GM12878 (cell line): ENCODE results near the gene MOV10L1. TPM values are rescaled to one million over a fixed set of nuclear protein-coding genes. Genes with fewer than 3 reads are reported as not detected.

Source experiments
- ATAC-seq: fragments of 200-7000 bp; cut with Tn5 transposase; 3 replicates; pipeline ENCODE4 v1.9.1; 2020; ENCODE audit warnings: mild to moderate bottlenecking, moderate library complexity
- BruUV-seq: library from RNA; stranded (reverse); fragments of 400-500 nt; replicated peaks from 2 replicates; lab custom pipeline; 2021; lab: Mats Ljungman, UMichigan
- CTCF ChIA-PET: fragments of 300-600 bp; sonication (Branson Sonifier 250); formaldehyde crosslinking; extraction: SDS; loops from one replicate; lab custom pipeline; 2021; ENCODE audit warnings: inconsistent platforms; lab: Yijun Ruan, JAX
- POLR2A ChIA-PET: fragments of 350-600 bp; formaldehyde crosslinking; extraction: SDS; loops from one replicate; lab custom pipeline; 2021; ENCODE audit warnings: inconsistent platforms; lab: Charles Lee
- RAD21 ChIA-PET: fragments of 300-600 bp; sonication (Branson Sonifier 250); formaldehyde crosslinking; loops from one replicate; lab custom pipeline; 2023; ENCODE audit warnings: antibody characterized with exemption; ENCODE audit not compliant: unreplicated experiment; lab: Charles Lee
- SMC1A ChIA-PET: fragments of 300-600 bp; sonication (Branson Sonifier 250); formaldehyde crosslinking; loops from one replicate; lab custom pipeline; 2023; ENCODE audit not compliant: unreplicated experiment, uncharacterized antibody; lab: Charles Lee
- DNase-seq: peaks from one replicate; pipeline ENCODE4 v3.0.0-alpha.2; 2011; ENCODE audit warnings: low read depth, low spot score
- FAIRE-seq: peaks from 3 replicates; lab custom pipeline; 2011; peaks lifted over from hg19 to GRCh38; lab: Jason Lieb, UNC
- H2AFZ ChIP-seq: 2 replicates; pipeline ENCODE4 v1.6.0; 2011; ENCODE audit warnings: low read depth, low read length, control low read depth; ENCODE audit not compliant: control insufficient read depth
- H3K27ac ChIP-seq: 2 replicates; pipeline ENCODE4 v1.5.1; 2011; ENCODE audit warnings: control low read depth; ENCODE audit not compliant: control insufficient read depth, insufficient read depth
- H3K27me3 ChIP-seq, 2 experiments: replicated peaks in 1 of 2; 2 replicates each; pipeline versions ENCODE4 v1.6.0 to v1.6.1; 2011; ENCODE audit warnings: low read length in 1 of 2; ENCODE audit not compliant: control insufficient read depth in 2 of 2, insufficient read depth in 2 of 2
- H3K36me3 ChIP-seq, 2 experiments: 2 replicates each; pipeline ENCODE4 v1.5.1; 2011; ENCODE audit warnings: low read length in 1 of 2; ENCODE audit not compliant: control insufficient read depth in 2 of 2, insufficient read depth in 2 of 2
- H3K4me1 ChIP-seq: 2 replicates; pipeline ENCODE4 v1.6.1; 2011; ENCODE audit warnings: mild to moderate bottlenecking, low read length, moderate library complexity, mixed read lengths; ENCODE audit not compliant: control insufficient read depth, insufficient read depth
- H3K4me2 ChIP-seq: 2 replicates; pipeline ENCODE4 v1.6.0; 2011; ENCODE audit warnings: control low read depth; ENCODE audit not compliant: control insufficient read depth, insufficient read depth
- H3K4me3 ChIP-seq: fragments of 200-600 bp; sonication (generic); 2 replicates; pipeline ENCODE4 v1.5.1; 2016
- H3K79me2 ChIP-seq: 2 replicates; pipeline ENCODE4 v1.6.0; 2011; ENCODE audit warnings: low read length; ENCODE audit not compliant: control insufficient read depth, insufficient read depth
- H3K9ac ChIP-seq: 2 replicates; pipeline ENCODE4 v1.8.0; 2011; ENCODE audit warnings: low read length, control low read depth, mixed read lengths; ENCODE audit not compliant: control insufficient read depth, insufficient read depth
- H3K9me3 ChIP-seq: replicated peaks from 3 replicates; pipeline ENCODE4 v1.5.1; 2011; ENCODE audit warnings: mild to moderate bottlenecking, low read length; ENCODE audit not compliant: control insufficient read depth, insufficient read depth
- H4K20me1 ChIP-seq: 2 replicates; pipeline ENCODE4 v1.6.0; 2011; ENCODE audit not compliant: control insufficient read depth, insufficient read depth
- EGR1 ChIP-seq, 2 experiments: IDR thresholded peaks; 1 replicate in 1 of 2; 2 replicates in 1 of 2; pipeline ENCODE4 v1.6.1; 2011 to 2012; ENCODE audit warnings: low read depth in 2 of 2, low read length in 2 of 2, borderline replicate concordance in 1 of 2, mild to moderate bottlenecking in 1 of 2, moderate library complexity in 1 of 2
- EZH2 ChIP-seq: IDR thresholded peaks from 2 replicates; pipeline ENCODE4 v1.6.1; 2012; ENCODE audit warnings: low read depth, mild to moderate bottlenecking, control low read depth, inconsistent platforms, low read length, borderline replicate concordance; ENCODE audit not compliant: control insufficient read depth
- HDAC6 ChIP-seq: fragments of 200-600 bp; sonication (generic); IDR thresholded peaks from one replicate; pipeline ENCODE4 v1.8.0; 2017; ENCODE audit warnings: antibody characterized with exemption; ENCODE audit not compliant: unreplicated experiment
- IKZF2 ChIP-seq, 2 experiments: fragments of 450-650 bp; IDR thresholded peaks; 2 replicates each; pipeline ENCODE4 v1.6.1; 2017; ENCODE audit warnings: mild to moderate bottlenecking in 2 of 2, moderate library complexity in 2 of 2
- KLF5 ChIP-seq: fragments of 450-650 bp; IDR thresholded peaks from 2 replicates; pipeline ENCODE4 v1.6.1; 2014; ENCODE audit warnings: mild to moderate bottlenecking; ENCODE audit not compliant: partially characterized antibody
- MTA2 ChIP-seq: fragments of 450-650 bp; IDR thresholded peaks from 2 replicates; pipeline ENCODE4 v1.6.1; 2016; ENCODE audit warnings: low read depth, mild to moderate bottlenecking, moderate library complexity
- MTA3 ChIP-seq: IDR thresholded peaks from 2 replicates; pipeline ENCODE4 v1.6.1; 2012; ENCODE audit warnings: low read length, inconsistent platforms, borderline replicate concordance
- MXI1 ChIP-seq: fragments of 150-350 bp; IDR thresholded peaks from 2 replicates; pipeline ENCODE4 v1.6.1; 2011; ENCODE audit warnings: low read depth, mild to moderate bottlenecking, inconsistent platforms, low read length, improper control_type of control experiment
- NFXL1 ChIP-seq: fragments of 450-650 bp; IDR thresholded peaks from 2 replicates; pipeline ENCODE4 v1.6.1; 2017; ENCODE audit warnings: antibody characterized with exemption, mild to moderate bottlenecking, borderline replicate concordance
- NR2C2 ChIP-seq: IDR thresholded peaks from 2 replicates; pipeline ENCODE4 v1.6.1; 2011; ENCODE audit warnings: borderline replicate concordance, low read depth; ENCODE audit not compliant: control insufficient read depth, insufficient read length
- PML ChIP-seq: IDR thresholded peaks from 2 replicates; pipeline ENCODE4 v1.6.1; 2012; ENCODE audit warnings: low read length, inconsistent platforms
- YBX1 ChIP-seq: fragments of 450-650 bp; IDR thresholded peaks from 2 replicates; pipeline ENCODE4 v1.6.1; 2016; ENCODE audit warnings: antibody characterized with exemption
- WGBS: methylation state at CpG from one replicate; pipeline ENCODE4 v1.1.6; 2016; ENCODE audit warnings: low lambda C conversion rate; ENCODE audit not compliant: insufficient replicate concordance, insufficient coverage; ENCODE audit errors: missing lambda C conversion rate; 5-methylcytosine and 5-hydroxymethylcytosine counted together
- in situ Hi-C: fragments of 300-500 bp; cut with MboI; formaldehyde crosslinking; loops from 9 replicates; pipeline ENCODE4 v1.14.3; 2018; ENCODE audit warnings: mixed read lengths
- intact Hi-C: fragments of 100-400 bp; cut with micrococcal nuclease; formaldehyde crosslinking; loops from one replicate; pipeline ENCODE4 v1.14.2; 2022; ENCODE audit not compliant: unreplicated experiment
- polyA plus RNA-seq, 11 experiments: library from polyadenylated mRNA; depleted of rRNA in 4 of 11; unstranded in 6 of 11; stranded (reverse) in 5 of 11; fragments of >200 nt; fragmentation: Nextera tagmentation in 4 of 11; fragmentation: Illumina TruSeq in 1 of 11; extraction: Ambion mirVana in 4 of 11; extraction: Trizol in 1 of 11; gene quantifications; 1 replicate in 1 of 11; 2 replicates in 10 of 11; pipeline versions ENCODE4 v1.2.1 to v1.2.3, GENCODE V29; 2011 to 2016; ENCODE audit warnings: inconsistent platforms in 2 of 11, missing spikeins in 2 of 11, low read depth in 1 of 11
- total RNA-seq, 4 experiments: library from RNA; depleted of rRNA in 3 of 4; stranded (reverse); fragments of >200 nt in 3 of 4; fragmentation: Illumina TruSeq in 1 of 4; extraction: Trizol in 1 of 4; gene quantifications; 2 replicates each; pipeline versions ENCODE4 v1.2.1 to v1.2.3, GENCODE V29; 2013 to 2021
- TF ChIP-seq, protein P1 (sequence below): IDR thresholded peaks from 2 replicates; pipeline ENCODE4 v1.6.1; 2011; ENCODE audit warnings: low read depth, low read length, improper control_type of control experiment, borderline replicate concordance
- TF ChIP-seq, protein P2 (sequence below), 3 experiments: IDR thresholded peaks in 2 of 3; conservative IDR thresholded peaks in 1 of 3; 2 replicates each; pipeline ENCODE4 v1.5.1; 2011; ENCODE audit warnings: low read depth in 3 of 3, low read length in 3 of 3, mild to moderate bottlenecking in 3 of 3, control low read depth in 2 of 3, moderate library complexity in 2 of 3, inconsistent platforms in 1 of 3, mixed read lengths in 1 of 3; ENCODE audit not compliant: control insufficient read depth in 2 of 3, insufficient read depth in 1 of 3; ENCODE audit errors: extremely low read depth in 1 of 3

Gene MOV10L1
- total and polyA plus RNA-seq, 10 of the 15 experiments (the other 5 are each of a cell fraction or from before 2014, with no cell fraction given) = 0.22 TPM; not detected in 9

DNA sequence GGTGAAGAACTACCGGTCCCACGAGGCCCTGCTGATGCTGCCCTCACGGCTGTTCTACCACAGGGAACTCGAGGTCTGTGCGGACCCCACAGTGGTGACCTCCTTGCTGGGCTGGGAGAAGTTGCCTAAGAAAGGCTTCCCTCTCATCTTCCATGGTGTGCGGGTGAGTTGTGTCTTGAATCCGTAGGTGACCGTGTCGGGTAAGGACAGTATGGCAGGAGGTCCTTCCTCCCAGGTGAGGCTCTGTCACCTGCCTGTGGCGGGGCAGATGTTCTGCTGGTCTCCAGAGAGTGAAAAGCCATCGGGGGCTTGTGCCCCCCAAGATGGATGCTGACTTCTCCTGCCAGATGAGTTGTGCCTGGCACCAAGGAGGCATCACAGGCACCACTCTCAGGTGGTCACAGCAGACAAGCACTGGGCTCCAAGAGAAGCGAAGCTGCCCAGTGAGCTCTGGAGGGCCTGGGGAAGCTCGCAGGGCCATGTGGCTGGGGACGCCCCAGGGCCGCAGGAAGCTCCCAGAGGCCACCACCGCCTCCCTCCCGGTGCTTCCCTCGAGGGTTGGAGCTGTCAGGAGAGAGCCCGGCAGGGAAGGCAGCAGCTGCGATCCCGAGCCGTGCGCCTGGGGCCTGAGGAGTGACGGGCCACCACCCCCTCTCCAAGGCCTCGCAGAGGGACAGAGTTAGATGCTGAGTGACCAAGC lies 63.4 kb downstream of the MOV10L1 start:
- in situ Hi-C loops = no loop called here
- TF ChIP-seq EZH2 = no peak
- no peak for TF ChIP-seq NR2C2
- TF ChIP-seq, all 136 proteins: peak for 0
- H3K9ac ChIP-seq = no peak overlapping the region
- no peak overlapping the region for H3K4me3 ChIP-seq
- RAD21 ChIA-PET = no interaction called here
- no peak overlapping the region for H2AFZ ChIP-seq
- no peak for FAIRE-seq
- H3K36me3 ChIP-seq = no peaks in the 10 kb centered on the region
- no peak overlapping the region for H3K27ac ChIP-seq
- intact Hi-C loops = no loop called here
- H4K20me1 ChIP-seq = no peaks in the 10 kb centered on the region
- no peak overlapping the region for H3K4me2 ChIP-seq
- CTCF ChIA-PET = interaction anchor here (1.2 kb wide), 1 partner anchor 88 kb away, joined by 3 read pairs; no protein-coding TSS in a partner anchor
- no peaks in the 10 kb centered on the region for H3K9me3 ChIP-seq
- BruUV-seq = no TSS peak
- 52% methylated on average over 25 of the region's 25 CpGs for WGBS
- POLR2A ChIA-PET = no interaction called here
- SMC1A ChIA-PET = interaction anchor here (0.6 kb wide), 1 partner anchor 229 kb away, joined by 3 read pairs; no protein-coding TSS in a partner anchor
- no peak for ATAC-seq
- H3K27me3 ChIP-seq = no peaks in the 10 kb centered on the region; a peak in 1 of 4 replicates
- no peak for DNase-seq
- H3K79me2 ChIP-seq = no peaks in the 10 kb centered on the region
- no peaks in the 10 kb centered on the region for H3K4me1 ChIP-seq

DNA sequence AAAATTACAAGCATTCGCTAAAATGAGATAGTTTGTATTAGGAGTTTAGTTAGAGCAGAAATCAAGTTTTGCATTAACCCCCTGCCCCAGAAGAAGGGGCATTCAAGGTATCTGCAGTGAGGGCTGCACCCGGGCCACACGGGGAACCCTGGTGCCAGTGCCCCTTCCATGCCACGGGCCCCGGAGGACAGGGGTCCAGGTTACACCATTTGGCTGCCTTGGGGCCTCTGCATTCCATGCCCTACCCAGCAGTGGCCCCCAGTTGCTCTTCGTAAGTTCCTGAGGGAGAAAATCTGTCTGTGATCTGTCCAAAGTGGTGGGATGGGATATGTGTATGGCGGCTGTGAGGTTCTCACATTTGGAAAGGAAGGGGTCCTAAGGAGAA lies 63.9 kb downstream of the MOV10L1 start:
- ChIA-PET RAD21 (interaction anchor here (1.2 kb wide), 1 partner anchor 79 kb away, joined by 3 read pairs; no protein-coding TSS in a partner anchor), SMC1A (interaction anchor here (0.6 kb wide), 1 partner anchor 229 kb away, joined by 3 read pairs; no protein-coding TSS in a partner anchor), POLR2A (no interaction called here), CTCF (no interaction called here)
- no peak overlapping the region for H3K9ac ChIP-seq
- H3K9me3 ChIP-seq = no peaks in the 10 kb centered on the region
- H3K4me2 ChIP-seq = no peak overlapping the region
- H4K20me1 ChIP-seq = no peaks in the 10 kb centered on the region
- H3K27ac ChIP-seq = no peak overlapping the region
- in situ Hi-C loops = no loop called here
- H3K4me1 ChIP-seq = no peaks in the 10 kb centered on the region
- H3K27me3 ChIP-seq = peaks cover under 1 to 4% of the 10 kb centered on the region in 2 experiments; a peak in 2 of 4 replicates
- no peak for FAIRE-seq
- H3K79me2 ChIP-seq = no peaks in the 10 kb centered on the region
- H3K4me3 ChIP-seq = no peak overlapping the region
- intact Hi-C loops = no loop called here
- 23% methylated on average over 7 of the region's 7 CpGs for WGBS
- no TSS peak for BruUV-seq
- no peak overlapping the region for H2AFZ ChIP-seq
- DNase-seq = no peak
- no peaks in the 10 kb centered on the region for H3K36me3 ChIP-seq
- ATAC-seq = no peak
- TF ChIP-seq EGR1 (IDR thresholded peaks at IDR 0.05; ENCODE audit: borderline replicate concordance in 1 of 2, low read depth in 2 of 2, low read length in 2 of 2) = no peak
- TF ChIP-seq, protein P1, sequence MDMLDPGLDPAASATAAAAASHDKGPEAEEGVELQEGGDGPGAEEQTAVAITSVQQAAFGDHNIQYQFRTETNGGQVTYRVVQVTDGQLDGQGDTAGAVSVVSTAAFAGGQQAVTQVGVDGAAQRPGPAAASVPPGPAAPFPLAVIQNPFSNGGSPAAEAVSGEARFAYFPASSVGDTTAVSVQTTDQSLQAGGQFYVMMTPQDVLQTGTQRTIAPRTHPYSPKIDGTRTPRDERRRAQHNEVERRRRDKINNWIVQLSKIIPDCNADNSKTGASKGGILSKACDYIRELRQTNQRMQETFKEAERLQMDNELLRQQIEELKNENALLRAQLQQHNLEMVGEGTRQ = no peak
- TF ChIP-seq MTA3 = no peak
- no peak for TF ChIP-seq MXI1
- TF ChIP-seq, protein P2, sequence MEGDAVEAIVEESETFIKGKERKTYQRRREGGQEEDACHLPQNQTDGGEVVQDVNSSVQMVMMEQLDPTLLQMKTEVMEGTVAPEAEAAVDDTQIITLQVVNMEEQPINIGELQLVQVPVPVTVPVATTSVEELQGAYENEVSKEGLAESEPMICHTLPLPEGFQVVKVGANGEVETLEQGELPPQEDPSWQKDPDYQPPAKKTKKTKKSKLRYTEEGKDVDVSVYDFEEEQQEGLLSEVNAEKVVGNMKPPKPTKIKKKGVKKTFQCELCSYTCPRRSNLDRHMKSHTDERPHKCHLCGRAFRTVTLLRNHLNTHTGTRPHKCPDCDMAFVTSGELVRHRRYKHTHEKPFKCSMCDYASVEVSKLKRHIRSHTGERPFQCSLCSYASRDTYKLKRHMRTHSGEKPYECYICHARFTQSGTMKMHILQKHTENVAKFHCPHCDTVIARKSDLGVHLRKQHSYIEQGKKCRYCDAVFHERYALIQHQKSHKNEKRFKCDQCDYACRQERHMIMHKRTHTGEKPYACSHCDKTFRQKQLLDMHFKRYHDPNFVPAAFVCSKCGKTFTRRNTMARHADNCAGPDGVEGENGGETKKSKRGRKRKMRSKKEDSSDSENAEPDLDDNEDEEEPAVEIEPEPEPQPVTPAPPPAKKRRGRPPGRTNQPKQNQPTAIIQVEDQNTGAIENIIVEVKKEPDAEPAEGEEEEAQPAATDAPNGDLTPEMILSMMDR (IDR thresholded peaks at IDR 0.05 in 2 of 3, conservative IDR thresholded peaks at IDR 0.05 in 1 of 3; ENCODE audit: control insufficient read depth in 2 of 3, extremely low read depth in 1 of 3, insufficient read depth in 1 of 3, low read depth in 3 of 3, low read length in 3 of 3) = no peak
- no peak for TF ChIP-seq NFXL1
- TF ChIP-seq HDAC6 = no peak
- no peak for TF ChIP-seq IKZF2 (IDR thresholded peaks at IDR 0.05)
- TF ChIP-seq KLF5 = no peak
- TF ChIP-seq MTA2 = no peak
- TF ChIP-seq PML = no peak
- no peak for TF ChIP-seq YBX1
